Transverse colon (tissue), 4 donors: ENCODE data around the gene ERC2. TPM values are rescaled to one million over a fixed set of nuclear protein-coding genes. Genes with fewer than 3 reads are reported as not detected.

Experiments
- DNase-seq: peaks from one replicate; pipeline ENCODE4 v3.0.0-alpha.2; 2019
- H3K27ac ChIP-seq, 4 donors: fragments of 200-600 bp; sonication (generic); 2 replicates each; pipeline ENCODE4 v1.5.1; 2016 to 2018; ENCODE audit warnings: inconsistent platforms in 4 of 4
- H3K27me3 ChIP-seq: fragments of 200-600 bp; sonication (generic); 2 replicates; pipeline ENCODE4 v1.5.1; 2017; ENCODE audit warnings: inconsistent platforms
- H3K36me3 ChIP-seq, 4 donors: fragments of 200-600 bp; sonication (generic); 2 replicates each; pipeline ENCODE4 v1.5.1; 2017 to 2019; ENCODE audit warnings: inconsistent platforms in 4 of 4
- H3K4me1 ChIP-seq, 4 donors: fragments of 200-600 bp; sonication (generic); 2 replicates each; pipeline ENCODE4 v1.5.1; 2017 to 2020; ENCODE audit warnings: inconsistent platforms in 4 of 4
- H3K4me3 ChIP-seq, 4 donors: fragments of 200-600 bp; sonication (generic); 1 replicate in 1 of 4; 2 replicates in 3 of 4; pipeline versions ENCODE4 v1.5.1 to v1.6.1; 2017 to 2019; ENCODE audit warnings: inconsistent platforms in 4 of 4
- H3K9me3 ChIP-seq, 2 donors: fragments of 200-600 bp; sonication (generic); 2 replicates each; pipeline ENCODE4 v1.5.1; 2017 to 2019; ENCODE audit warnings: inconsistent platforms in 2 of 2
- CTCF ChIP-seq, 5 experiments: fragments of 200-600 bp in 3 of 5; fragments of 450-650 bp in 2 of 5; sonication (generic) in 3 of 5; IDR thresholded peaks; 1 replicate in 2 of 5; 2 replicates in 3 of 5; pipeline ENCODE4 v1.5.1; 2016 to 2017; ENCODE audit warnings: antibody characterized with exemption in 5 of 5, inconsistent platforms in 3 of 5, mild to moderate bottlenecking in 2 of 5, moderate library complexity in 1 of 5
- EP300 ChIP-seq: sonication (generic); formaldehyde crosslinking; IDR thresholded peaks from one replicate; pipeline ENCODE4 v1.6.1; 2017; ENCODE audit warnings: antibody characterized with exemption, low read depth
- POLR2A ChIP-seq: fragments of 450-650 bp; IDR thresholded peaks from one replicate; pipeline ENCODE4 v1.6.1; 2016; ENCODE audit warnings: antibody characterized with exemption, mild to moderate bottlenecking, moderate library complexity
- POLR2AphosphoS5 ChIP-seq, 3 donors: sonication (generic); formaldehyde crosslinking; IDR thresholded peaks; one replicate each; pipeline ENCODE4 v1.6.1; 2016; ENCODE audit warnings: antibody characterized with exemption in 3 of 3
- WGBS, 2 donors: methylation state at CpG; one replicate each; pipeline ENCODE4 v1.1.5; 2018; ENCODE audit warnings: low coverage in 1 of 2; 5-methylcytosine and 5-hydroxymethylcytosine counted together
- in situ Hi-C, 4 donors: fragments of 200-750 bp; cut with MboI; loops; one replicate each; pipeline versions ENCODE4 v1.15.0 to v1.15.1; 2017; ENCODE audit warnings: low sequenced_read_pairs in 3 of 4, low pct_ligation_motif_present in 1 of 4, low pct_unique_long_range_greater_than_20kb in 1 of 4
- intact Hi-C: fragments of 100-400 bp; cut with DNase I; formaldehyde crosslinking; loops from one replicate; pipeline ENCODE4 v1.15.1; 2023; ENCODE audit warnings: low total_unique reads
- total RNA-seq, 4 donors: library from RNA; depleted of rRNA; stranded (reverse); fragments of >200 nt; gene quantifications; one replicate each; pipeline ENCODE4 v1.1.0, GENCODE V29; 2016

The ERC2 gene
- total RNA-seq, 4 donors from 2014 or later, result 0.41 to 1.3 TPM; not detected in 2

DNA sequence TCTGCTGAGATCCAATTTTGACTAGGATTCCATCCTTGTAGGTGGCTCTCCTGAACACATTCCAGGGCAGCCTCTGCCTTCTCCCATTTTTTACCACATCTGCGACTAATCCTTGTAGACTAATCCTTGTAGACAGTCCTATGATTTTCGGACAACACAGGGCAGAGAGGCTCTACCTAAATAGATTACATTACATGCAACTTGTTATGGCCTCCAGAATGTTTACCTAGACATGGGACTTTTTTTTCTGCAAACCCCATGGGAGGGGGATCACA lies 741.8 kb downstream of the ERC2 start:
- TF ChIP-seq CTCF (IDR thresholded peaks at IDR 0.05), result no peak
- TF ChIP-seq POLR2A, result no peak
- TF ChIP-seq POLR2AphosphoS5 (IDR thresholded peaks at IDR 0.05), result no peak
- TF ChIP-seq EP300, result no peak
- Histone ChIP-seq H3K4me3 (no peak overlapping the region), H3K4me1 (no peaks in the 10 kb centered on the region), H3K9me3 (no peaks in the 10 kb centered on the region), H3K27me3 (no peaks in the 10 kb centered on the region), H3K36me3 (no peaks in the 10 kb centered on the region), H3K27ac (no peak overlapping the region)
- DNase-seq, result no peak
- intact Hi-C loops (loop anchor here (10.0 kb wide), 1 partner anchor 242 kb away; the partner anchor contains the start of gene WNT5A), in situ Hi-C loops (loop anchor here in 3 of 4 donors (10.0 to 25.0 kb wide), 2 partner anchors 239 to 242 kb away; partner anchors contain the start of gene WNT5A (in 3 of the 3))
- WGBS, 2 donors, result 60 to 90% methylated on average over 1 to 2 of the region's 2 CpGs

- Histone ChIP-seq H3K36me3 (no peaks in the 10 kb centered on the region), H3K27me3 (no peaks in the 10 kb centered on the region), H3K9me3 (no peaks in the 10 kb centered on the region), H3K4me3 (no peak overlapping the region), H3K4me1 (no peaks in the 10 kb centered on the region), H3K27ac (no peak overlapping the region)
- WGBS, 2 donors, result 0 to 45% methylated on average over 1 to 3 of the region's 3 CpGs
- no peak for DNase-seq
- TF ChIP-seq EP300 (no peak), POLR2AphosphoS5 (IDR thresholded peaks at IDR 0.05) (no peak), CTCF (IDR thresholded peaks at IDR 0.05) (no peak), POLR2A (no peak)
- intact Hi-C loops (loop anchor here (10.0 kb wide), 1 partner anchor 241 kb away; the partner anchor contains the start of gene WNT5A), in situ Hi-C loops (loop anchor here in 3 of 4 donors (10.0 to 25.0 kb wide), 2 partner anchors 239 to 241 kb away; partner anchors contain the start of gene WNT5A (in 3 of the 3))
These were observed 742.4 kb downstream of the ERC2 start for GRCh38 chr3:55725681-55726500.

DNA sequence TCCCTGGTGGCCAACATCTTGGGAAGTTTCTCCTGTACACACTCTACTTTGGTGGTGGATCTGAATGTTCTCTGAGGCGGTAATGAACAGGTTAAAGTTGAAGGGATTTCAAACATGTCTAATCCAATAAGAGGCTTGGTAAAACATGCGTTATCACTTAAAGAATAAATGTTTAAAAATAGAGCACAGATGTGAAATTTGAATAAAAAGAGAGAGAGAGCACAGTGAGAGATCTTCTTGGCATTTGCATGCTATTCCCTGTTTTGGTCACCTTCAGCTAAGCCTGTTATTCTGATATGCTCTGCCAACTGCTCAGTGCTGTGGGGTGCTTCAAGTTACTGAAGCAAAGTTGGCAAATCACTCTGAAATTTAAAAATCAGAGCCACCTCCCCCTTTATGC lies 743.4 kb downstream of the ERC2 start:
- no peaks in the 10 kb centered on the region for H3K4me1 ChIP-seq
- no peak overlapping the region for H3K27ac ChIP-seq
- intact Hi-C loops (loop anchor here (10.0 kb wide), 1 partner anchor 240 kb away; the partner anchor contains the start of gene WNT5A), in situ Hi-C loops (loop anchor here in 3 of 4 donors (10.0 to 25.0 kb wide), 2 partner anchors 238 to 240 kb away; partner anchors contain the start of gene WNT5A (in 3 of the 3))
- no peaks in the 10 kb centered on the region for H3K9me3 ChIP-seq
- no peak for DNase-seq
- H3K4me3 ChIP-seq, result no peak overlapping the region
- WGBS, 2 donors, result 65 to 100% methylated on average over 2 of the region's 2 CpGs
- TF ChIP-seq EP300 (no peak), POLR2AphosphoS5 (IDR thresholded peaks at IDR 0.05) (no peak), POLR2A (no peak), CTCF (IDR thresholded peaks at IDR 0.05) (no peak)
- H3K27me3 ChIP-seq, result no peaks in the 10 kb centered on the region
- H3K36me3 ChIP-seq, result no peaks in the 10 kb centered on the region

DNA sequence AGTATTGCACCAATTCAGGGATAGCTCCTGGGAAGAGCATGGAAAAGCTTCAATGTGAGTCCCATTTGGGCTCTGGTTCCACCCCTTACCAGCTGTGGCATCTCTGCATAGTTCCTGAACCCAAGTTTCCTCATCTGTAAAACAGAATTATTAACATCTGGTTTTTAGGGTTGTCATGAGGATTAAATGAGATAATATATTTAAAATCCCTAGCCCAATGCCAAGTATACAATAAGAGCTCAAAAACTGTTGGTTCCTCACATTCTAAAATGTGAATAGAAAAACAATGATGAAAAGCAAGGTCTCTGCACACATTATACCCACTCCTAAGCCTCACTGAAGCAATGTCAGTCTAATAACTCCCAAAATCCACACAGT lies 743.9 kb downstream of the ERC2 start:
- intact Hi-C loops, result loop anchor here (10.0 kb wide), 1 partner anchor 240 kb away; the partner anchor contains the start of gene WNT5A
- TF ChIP-seq POLR2A (no peak), EP300 (no peak), POLR2AphosphoS5 (IDR thresholded peaks at IDR 0.05) (no peak), CTCF (IDR thresholded peaks at IDR 0.05) (no peak)
- in situ Hi-C loops, result loop anchor here in 2 of 4 donors (10.0 kb wide), 1 partner anchor 240 kb away; the partner anchor contains the start of gene WNT5A (in 2 of the 2)
- Histone ChIP-seq H3K27ac (no peak overlapping the region), H3K36me3 (no peaks in the 10 kb centered on the region), H3K4me1 (no peaks in the 10 kb centered on the region), H3K9me3 (no peaks in the 10 kb centered on the region), H3K27me3 (no peaks in the 10 kb centered on the region), H3K4me3 (no peak overlapping the region)
- DNase-seq, result no peak
